HCT116 (cell line): Measurements from ENCODE around the gene SSH2.

Experiments used
- EGR1 ChIP-seq: IDR thresholded peaks from 2 replicates; pipeline ENCODE4 v1.6.1; 2012; ENCODE audit warnings: low read depth
- EZH2 ChIP-seq: fragments of 200-600 bp; sonication (generic); IDR thresholded peaks from 2 replicates; pipeline ENCODE4 v1.6.1; 2017; ENCODE audit warnings: antibody characterized with exemption, mixed run types
- POLR2A ChIP-seq: IDR thresholded peaks from 2 replicates; pipeline ENCODE4 v1.7.0; 2011; ENCODE audit warnings: borderline replicate concordance; ENCODE audit not compliant: insufficient read depth, insufficient read length; ENCODE audit errors: extremely low read depth
- POLR2AphosphoS5 ChIP-seq: IDR thresholded peaks from 2 replicates; pipeline ENCODE4 v1.6.1; 2011; ENCODE audit warnings: mild to moderate bottlenecking, low read depth, low read length, moderate library complexity
- RAD21 ChIP-seq: IDR thresholded peaks from 2 replicates; pipeline ENCODE4 v1.6.1; 2012; ENCODE audit warnings: low read depth, mild to moderate bottlenecking
- SIN3A ChIP-seq: IDR thresholded peaks from 2 replicates; pipeline ENCODE4 v1.6.1; 2012; ENCODE audit warnings: low read depth
- ZFX ChIP-seq: fragments of 450-650 bp; IDR thresholded peaks from 2 replicates; pipeline ENCODE4 v1.6.1; 2017
- TF ChIP-seq, protein P1 (sequence below), 3 experiments: fragments of 200-600 bp in 1 of 3; sonication (generic) in 1 of 3; IDR thresholded peaks in 2 of 3; conservative IDR thresholded peaks in 1 of 3; 2 replicates each; pipeline ENCODE4 v1.5.1; 2012 to 2017; ENCODE audit warnings: low read depth in 2 of 3, low read length in 2 of 3, antibody characterized with exemption in 1 of 3, borderline replicate concordance in 1 of 3, control low read depth in 1 of 3, mild to moderate bottlenecking in 1 of 3, mixed read lengths in 1 of 3, mixed run types in 1 of 3, moderate library complexity in 1 of 3; ENCODE audit not compliant: insufficient read depth in 1 of 3
- TF ChIP-seq, protein P2 (sequence below): IDR thresholded peaks from 2 replicates; pipeline ENCODE4 v1.6.1; 2012

DNA sequence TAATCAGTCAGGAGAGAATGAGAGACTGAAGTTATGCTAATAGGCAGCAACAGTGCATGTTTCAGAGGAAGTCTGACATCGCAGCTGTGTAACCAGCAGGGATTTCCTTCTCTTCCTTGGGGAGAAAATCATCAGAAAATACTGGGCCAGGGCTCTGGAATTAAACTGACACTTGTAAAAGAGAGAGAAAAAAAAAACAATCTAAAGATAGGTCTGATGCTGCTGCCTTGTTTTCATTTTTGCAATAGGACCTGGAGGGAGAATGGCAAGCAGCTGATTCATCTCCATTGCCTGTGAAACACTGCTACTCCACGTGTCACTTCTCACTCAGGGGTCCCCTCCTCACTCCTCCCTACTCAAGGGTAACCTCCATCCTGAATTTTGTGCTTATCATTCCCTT is 289.6 kb downstream of the SSH2 start:
- TF ChIP-seq, protein P1, sequence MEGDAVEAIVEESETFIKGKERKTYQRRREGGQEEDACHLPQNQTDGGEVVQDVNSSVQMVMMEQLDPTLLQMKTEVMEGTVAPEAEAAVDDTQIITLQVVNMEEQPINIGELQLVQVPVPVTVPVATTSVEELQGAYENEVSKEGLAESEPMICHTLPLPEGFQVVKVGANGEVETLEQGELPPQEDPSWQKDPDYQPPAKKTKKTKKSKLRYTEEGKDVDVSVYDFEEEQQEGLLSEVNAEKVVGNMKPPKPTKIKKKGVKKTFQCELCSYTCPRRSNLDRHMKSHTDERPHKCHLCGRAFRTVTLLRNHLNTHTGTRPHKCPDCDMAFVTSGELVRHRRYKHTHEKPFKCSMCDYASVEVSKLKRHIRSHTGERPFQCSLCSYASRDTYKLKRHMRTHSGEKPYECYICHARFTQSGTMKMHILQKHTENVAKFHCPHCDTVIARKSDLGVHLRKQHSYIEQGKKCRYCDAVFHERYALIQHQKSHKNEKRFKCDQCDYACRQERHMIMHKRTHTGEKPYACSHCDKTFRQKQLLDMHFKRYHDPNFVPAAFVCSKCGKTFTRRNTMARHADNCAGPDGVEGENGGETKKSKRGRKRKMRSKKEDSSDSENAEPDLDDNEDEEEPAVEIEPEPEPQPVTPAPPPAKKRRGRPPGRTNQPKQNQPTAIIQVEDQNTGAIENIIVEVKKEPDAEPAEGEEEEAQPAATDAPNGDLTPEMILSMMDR (IDR thresholded peaks at IDR 0.05 in 2 of 3, conservative IDR thresholded peaks at IDR 0.05 in 1 of 3; ENCODE audit: borderline replicate concordance in 1 of 3, insufficient read depth in 1 of 3, low read depth in 2 of 3, low read length in 2 of 3), result no peak
- no peak for TF ChIP-seq RAD21
- no peak for TF ChIP-seq POLR2A
- no peak for TF ChIP-seq EGR1
- no peak for TF ChIP-seq SIN3A
- TF ChIP-seq EZH2, result no peak
- no peak for TF ChIP-seq POLR2AphosphoS5
- TF ChIP-seq, protein P2, sequence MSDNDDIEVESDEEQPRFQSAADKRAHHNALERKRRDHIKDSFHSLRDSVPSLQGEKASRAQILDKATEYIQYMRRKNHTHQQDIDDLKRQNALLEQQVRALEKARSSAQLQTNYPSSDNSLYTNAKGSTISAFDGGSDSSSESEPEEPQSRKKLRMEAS, result no peak
- TF ChIP-seq ZFX, result no peak
